Stimulated activated naive CD8-positive, alpha-beta T cell treated with anti-CD3 and anti-CD28 coated beads, Interleukin-15, amount 100 ng/mL, for 72 hours (primary cell): ENCODE data around the gene COL2A1.

Experiments used
- ATAC-seq: fragments of 150-1000 bp; cut with Tn5 transposase; 2 replicates; pipeline ENCODE4 v1.10.0; 2021; ENCODE audit warnings: mild to moderate bottlenecking, moderate library complexity
- DNase-seq, 2 donors: peaks; one replicate each; pipeline ENCODE4 v3.0.0; 2021 to 2022
- H3K27ac Mint-ChIP-seq, 2 donors: one replicate each; pipeline ENCODE4 v1.8.0; 2022; ENCODE audit warnings: mild to moderate bottlenecking in 2 of 2, mixed read lengths in 2 of 2, moderate library complexity in 2 of 2
- H3K27me3 Mint-ChIP-seq: one replicate; pipeline ENCODE4 v1.8.0; 2022; ENCODE audit warnings: mixed read lengths
- H3K4me1 Mint-ChIP-seq: one replicate; pipeline ENCODE4 v1.8.0; 2022; ENCODE audit warnings: mild to moderate bottlenecking, mixed read lengths
- H3K4me3 Mint-ChIP-seq, 2 donors: one replicate each; pipeline ENCODE4 v1.8.0; 2022; ENCODE audit warnings: mild to moderate bottlenecking in 2 of 2, mixed read lengths in 2 of 2, moderate library complexity in 1 of 2
- H3K9me3 Mint-ChIP-seq, 2 donors: one replicate each; pipeline ENCODE4 v1.8.0; 2022; ENCODE audit warnings: mixed read lengths in 2 of 2

COL2A1 gene

DNA sequence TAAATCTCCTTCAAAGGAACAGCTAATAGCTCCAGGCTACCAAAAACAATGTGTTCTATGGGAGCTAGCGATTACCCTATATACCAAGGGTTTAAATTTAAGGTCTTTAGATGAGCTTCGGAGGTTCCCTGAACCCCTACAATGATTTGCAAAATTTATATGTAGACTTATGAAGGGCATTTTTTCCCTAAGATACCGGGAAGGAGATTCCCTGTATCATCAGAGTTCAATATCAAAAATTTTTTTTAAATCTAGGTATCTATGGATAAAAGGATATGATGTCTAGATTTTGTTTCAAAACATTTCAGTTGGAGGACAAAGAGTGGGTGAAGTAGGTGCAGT is 17.9 kb upstream of the COL2A1 start:
- no peak overlapping the region for H3K4me3 Mint-ChIP-seq
- DNase-seq (no peak), ATAC-seq (no peak)
- H3K9me3 Mint-ChIP-seq = no peaks in the 10 kb centered on the region
- no peak overlapping the region for H3K27ac Mint-ChIP-seq
- H3K4me1 Mint-ChIP-seq = no peaks in the 10 kb centered on the region
- peaks cover 55% of the 10 kb centered on the region for H3K27me3 Mint-ChIP-seq

DNA sequence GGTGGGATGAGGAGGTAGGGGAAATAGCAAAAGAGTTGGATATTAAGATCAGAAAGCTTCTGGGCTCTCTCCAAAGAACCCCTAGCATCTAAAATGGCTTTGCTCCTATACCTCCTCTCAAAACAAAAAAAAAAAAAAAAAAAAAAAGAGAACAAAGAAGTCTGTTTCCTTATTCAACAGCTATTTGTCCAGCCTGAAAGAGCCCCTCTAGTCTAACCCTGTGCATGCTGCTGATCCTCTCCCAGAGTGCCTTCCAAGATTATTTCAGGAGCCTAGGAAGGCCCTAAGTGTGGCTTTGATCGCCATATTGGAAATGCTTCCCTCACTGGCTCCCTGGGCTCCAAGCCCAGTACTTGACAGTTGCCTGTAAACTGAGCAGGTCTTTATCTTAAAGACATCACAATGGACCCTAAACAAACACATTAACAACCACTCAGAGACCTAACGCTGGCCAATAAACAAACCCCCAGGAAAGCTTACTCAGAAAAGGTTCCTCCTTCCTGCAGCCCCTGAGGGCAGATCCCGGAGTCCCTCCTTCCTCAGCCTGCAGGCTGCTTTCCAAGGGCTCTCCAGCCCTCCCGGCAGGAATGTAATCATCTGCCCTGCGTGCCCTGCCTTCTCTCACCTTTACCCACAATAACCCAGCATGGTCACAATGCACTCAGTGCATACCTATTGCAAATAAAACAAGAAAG is 17.4 kb upstream of the COL2A1 start:
- peaks cover 59% of the 10 kb centered on the region for H3K27me3 Mint-ChIP-seq

DNA sequence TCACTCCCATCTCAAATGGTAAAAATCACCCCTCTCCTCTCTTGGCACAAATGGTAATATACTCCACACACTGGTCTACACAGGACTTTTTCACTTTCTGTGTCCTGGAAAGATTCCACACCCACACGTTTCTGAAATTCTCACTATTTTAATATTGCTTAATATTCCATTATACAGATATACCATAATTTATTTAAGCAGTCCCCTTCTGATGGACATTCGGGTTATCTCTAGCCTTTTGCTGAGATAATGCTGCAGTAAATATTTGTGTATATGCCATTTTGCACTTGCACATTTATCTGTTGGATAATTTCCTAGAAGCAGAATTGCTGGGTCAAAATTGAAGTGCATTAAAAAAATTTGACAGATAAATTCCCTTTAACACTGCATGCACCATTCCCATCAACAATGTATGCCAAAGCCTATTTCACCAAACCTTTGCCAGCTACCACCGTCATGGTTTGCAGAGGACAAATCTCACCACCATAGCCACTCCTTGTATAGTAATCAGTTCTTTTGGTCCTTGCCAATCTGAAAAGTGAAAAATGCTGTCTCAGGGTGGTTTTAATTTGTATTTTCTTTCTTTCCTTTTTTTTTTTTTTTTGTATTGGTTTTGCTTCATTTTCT is 15.5 kb upstream of the COL2A1 start:
- DNase-seq (no peak), ATAC-seq (no peak)
- Mint-ChIP-seq H3K9me3 (no peaks in the 10 kb centered on the region), H3K27me3 (peaks cover 71% of the 10 kb centered on the region), H3K4me1 (no peaks in the 10 kb centered on the region), H3K4me3 (no peak overlapping the region), H3K27ac (no peak overlapping the region)

More for the DNA sequence above, 17.4 kb upstream of the COL2A1 start:
- Mint-ChIP-seq H3K4me3 (no peak overlapping the region), H3K4me1 (no peaks in the 10 kb centered on the region), H3K27ac (no peak overlapping the region), H3K9me3 (no peaks in the 10 kb centered on the region)
- no peak for DNase-seq
- no peak for ATAC-seq

DNA sequence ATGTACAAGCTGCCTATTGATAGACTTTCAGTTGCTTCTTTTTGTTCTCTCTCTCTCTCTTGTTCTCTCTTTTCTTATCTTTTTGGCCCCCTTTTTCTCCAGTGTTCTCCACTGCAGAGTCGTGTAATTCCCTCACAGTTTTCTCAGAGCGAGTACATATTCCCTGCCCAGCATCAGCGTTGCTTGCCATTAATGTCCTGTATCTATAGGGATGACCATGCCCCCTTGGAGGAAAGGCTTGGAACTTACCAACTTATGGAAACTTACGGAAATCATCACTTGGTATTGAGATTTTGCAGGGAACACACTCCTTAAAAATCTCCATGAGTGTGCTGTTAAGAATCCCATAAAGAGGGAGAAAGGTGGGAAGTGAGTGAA is 14.3 kb upstream of the COL2A1 start:
- no peaks in the 10 kb centered on the region for H3K9me3 Mint-ChIP-seq
- no peaks in the 10 kb centered on the region for H3K4me1 Mint-ChIP-seq
- peaks cover 72% of the 10 kb centered on the region for H3K27me3 Mint-ChIP-seq
- no peak overlapping the region for H3K27ac Mint-ChIP-seq
- no peak for ATAC-seq
- H3K4me3 Mint-ChIP-seq = no peak overlapping the region
- DNase-seq = no peak

DNA sequence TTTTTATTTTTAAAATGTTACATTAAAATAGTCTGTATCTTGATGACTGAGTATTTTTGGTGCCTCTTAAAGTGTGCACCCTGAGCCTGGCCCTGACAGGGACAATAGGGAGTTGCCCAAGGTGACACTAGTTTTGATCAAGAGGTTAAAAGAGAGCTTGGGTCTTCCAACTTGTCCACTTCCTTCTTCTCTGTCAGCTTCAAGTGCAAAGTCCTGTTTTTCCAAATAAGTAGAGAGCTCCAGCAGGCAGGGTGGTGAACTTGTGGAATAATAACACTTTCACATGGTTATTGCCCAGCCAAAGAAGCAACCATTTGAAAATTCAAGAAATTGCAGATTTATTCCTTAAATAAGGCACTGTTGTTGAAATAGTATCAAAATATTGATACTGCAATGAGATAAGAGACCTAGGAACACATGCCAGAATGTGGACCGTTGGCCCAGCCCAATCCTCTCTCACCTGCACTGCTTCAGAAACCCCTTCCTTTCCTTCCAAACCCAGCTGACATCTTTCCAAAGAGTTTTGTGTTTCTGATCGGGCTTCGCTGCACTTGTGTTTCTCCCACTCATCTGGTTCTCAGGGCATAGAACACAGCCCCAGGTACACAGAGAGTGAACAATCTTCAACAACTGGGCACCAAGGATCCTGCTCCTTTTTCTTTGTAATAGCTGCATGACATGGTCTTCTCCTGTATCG is 13.8 kb upstream of the COL2A1 start:
- ATAC-seq = no peak
- no peak overlapping the region for H3K4me3 Mint-ChIP-seq
- H3K27ac Mint-ChIP-seq = no peak overlapping the region
- no peaks in the 10 kb centered on the region for H3K9me3 Mint-ChIP-seq
- no peaks in the 10 kb centered on the region for H3K4me1 Mint-ChIP-seq
- peaks cover 69% of the 10 kb centered on the region for H3K27me3 Mint-ChIP-seq
- DNase-seq = no peak

DNA sequence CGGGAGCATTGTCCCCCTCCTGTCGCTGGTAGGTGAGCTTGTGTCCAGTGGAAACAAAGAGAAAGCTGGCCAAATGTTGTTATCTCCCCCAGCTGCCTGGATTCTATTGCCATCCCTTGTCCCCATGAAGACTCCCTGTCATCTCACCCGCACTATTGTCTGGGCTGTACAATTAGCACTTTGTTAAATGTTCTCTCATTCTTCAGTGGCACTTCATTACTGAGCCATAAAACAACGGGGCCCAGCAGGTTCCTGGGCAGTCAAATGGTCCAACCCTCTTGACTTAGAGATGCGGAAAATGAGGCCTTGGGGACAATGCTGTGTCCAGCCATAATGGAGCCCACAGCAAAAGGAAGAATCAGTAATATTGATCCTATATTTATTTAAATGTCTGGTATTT is 13.2 kb upstream of the COL2A1 start:
- no peaks in the 10 kb centered on the region for H3K9me3 Mint-ChIP-seq
- H3K4me1 Mint-ChIP-seq = no peaks in the 10 kb centered on the region
- H3K27me3 Mint-ChIP-seq = peaks cover 63% of the 10 kb centered on the region
- DNase-seq (no peak), ATAC-seq (no peak)
- no peak overlapping the region for H3K4me3 Mint-ChIP-seq
- H3K27ac Mint-ChIP-seq = no peak overlapping the region

DNA sequence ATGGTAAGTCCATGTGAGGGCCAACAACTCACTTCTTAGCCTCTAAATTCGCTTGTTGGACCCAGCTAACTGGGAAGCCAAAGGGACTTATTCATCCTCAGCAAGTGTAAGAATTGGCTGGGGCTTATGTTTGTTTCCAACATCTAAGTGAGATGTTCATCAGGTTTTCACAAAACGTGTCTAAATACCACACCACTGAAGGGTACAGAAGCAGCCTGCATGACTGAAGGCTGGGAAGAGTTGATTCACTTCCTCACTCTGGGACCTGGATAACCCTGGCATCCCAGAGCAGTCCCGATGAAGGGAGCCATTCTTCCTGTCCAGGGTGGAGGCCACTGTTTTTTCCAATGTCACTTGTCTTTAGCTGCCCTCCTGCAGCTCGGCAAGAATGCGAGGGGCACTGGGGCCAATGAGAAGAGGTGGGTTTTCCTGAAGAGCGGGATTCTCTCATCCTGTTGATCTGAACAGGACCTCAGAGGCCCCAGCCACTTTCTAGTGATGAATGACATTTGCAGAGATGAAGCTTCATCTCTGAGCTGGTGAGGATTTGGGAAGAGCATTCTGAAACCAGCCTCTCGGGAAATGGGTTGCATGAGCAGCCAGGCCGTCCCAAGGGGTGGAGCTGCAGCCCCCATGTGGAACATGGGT is 12.2 kb upstream of the COL2A1 start:
- DNase-seq (no peak), ATAC-seq (no peak)
- Mint-ChIP-seq H3K4me3 (no peak overlapping the region), H3K4me1 (no peaks in the 10 kb centered on the region), H3K9me3 (no peaks in the 10 kb centered on the region), H3K27ac (no peak overlapping the region), H3K27me3 (peaks cover 54% of the 10 kb centered on the region)

DNA sequence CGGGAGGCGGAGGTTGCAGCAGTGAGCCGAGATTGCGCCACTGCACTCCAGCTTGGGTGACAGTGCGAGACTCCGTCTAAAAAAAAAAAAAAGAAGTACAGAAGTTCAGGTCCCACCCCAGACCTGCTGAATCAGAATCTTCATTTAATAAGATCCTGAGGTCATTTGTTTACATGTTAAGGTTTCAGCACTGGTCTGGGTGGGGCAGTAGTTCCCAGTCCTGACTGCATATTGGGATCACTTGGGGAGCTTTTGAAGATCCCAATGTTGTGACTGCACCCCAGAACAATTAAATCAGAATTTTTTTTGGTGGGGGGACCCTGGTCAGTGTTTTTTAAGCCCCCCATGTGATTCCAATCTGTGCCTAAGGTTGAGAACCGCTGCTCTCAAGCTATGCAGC is 11.7 kb upstream of the COL2A1 start:
- no peak overlapping the region for H3K27ac Mint-ChIP-seq
- no peak overlapping the region for H3K4me3 Mint-ChIP-seq
- no peaks in the 10 kb centered on the region for H3K9me3 Mint-ChIP-seq
- peaks cover 54% of the 10 kb centered on the region for H3K27me3 Mint-ChIP-seq
- ATAC-seq (no peak), DNase-seq (no peak)
- no peaks in the 10 kb centered on the region for H3K4me1 Mint-ChIP-seq

DNA sequence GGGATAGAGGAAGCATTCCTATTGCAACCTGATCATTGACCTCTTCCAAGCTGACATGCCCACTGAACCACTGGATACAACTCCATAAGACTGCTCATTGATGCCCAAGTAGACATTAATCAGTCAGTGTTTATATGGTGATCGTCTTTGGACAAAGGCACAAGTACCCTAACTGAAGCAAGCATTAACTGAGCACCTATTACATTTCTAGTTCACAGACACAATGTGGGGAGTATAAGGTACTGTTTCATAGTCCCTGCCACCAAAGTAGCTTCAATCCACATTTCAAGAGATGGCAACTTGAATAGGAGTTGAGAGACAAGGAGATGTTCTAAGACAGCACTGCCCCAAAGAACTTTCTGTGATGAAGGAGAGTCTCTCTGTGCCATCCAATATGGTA is 10.9 kb upstream of the COL2A1 start:
- DNase-seq = no peak
- no peak for ATAC-seq
- no peak overlapping the region for H3K4me3 Mint-ChIP-seq
- no peaks in the 10 kb centered on the region for H3K4me1 Mint-ChIP-seq
- no peaks in the 10 kb centered on the region for H3K9me3 Mint-ChIP-seq
- peaks cover 62% of the 10 kb centered on the region for H3K27me3 Mint-ChIP-seq
- no peak overlapping the region for H3K27ac Mint-ChIP-seq

DNA sequence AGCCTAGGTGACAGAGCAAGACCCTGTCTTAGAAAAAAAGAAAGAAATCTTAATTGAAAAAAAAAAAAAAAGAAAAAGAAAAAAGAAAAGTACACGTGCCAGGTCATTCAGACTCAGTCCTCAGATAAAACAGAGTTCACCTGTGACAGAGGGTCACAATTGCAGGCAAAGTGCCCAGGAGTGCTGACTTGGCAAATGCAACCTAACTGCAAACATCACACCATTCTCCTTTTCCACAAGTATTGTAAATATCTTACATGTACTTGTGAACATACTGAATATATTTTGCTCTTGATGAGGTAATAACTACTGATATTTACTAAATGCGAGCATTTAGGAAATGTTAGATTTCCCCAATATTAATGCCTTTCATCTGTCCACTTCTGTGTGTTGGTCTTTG is 9.0 kb upstream of the COL2A1 start:
- no peak for ATAC-seq
- Mint-ChIP-seq H3K9me3 (no peaks in the 10 kb centered on the region), H3K27me3 (peaks cover 66% of the 10 kb centered on the region), H3K4me1 (no peaks in the 10 kb centered on the region), H3K27ac (no peak overlapping the region), H3K4me3 (no peak overlapping the region)
- DNase-seq = no peak

DNA sequence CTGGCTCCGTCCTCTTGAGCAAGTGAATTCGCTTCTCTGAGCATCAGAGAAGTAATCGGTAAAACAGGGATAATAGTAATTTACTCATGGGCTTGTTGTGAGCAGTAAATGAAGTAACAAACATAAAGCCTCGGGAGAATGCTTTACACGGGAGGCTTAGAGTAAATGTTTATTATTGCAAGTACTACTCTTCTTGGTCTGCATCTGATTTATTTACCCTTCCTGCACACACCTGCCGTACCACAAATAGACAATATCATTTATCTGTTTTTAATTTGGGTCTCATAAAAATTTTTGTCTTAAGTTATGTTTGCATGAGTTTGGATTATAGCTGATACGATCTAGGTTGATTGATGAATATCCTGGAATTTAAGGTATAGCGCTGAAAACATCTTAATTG is 7.8 kb upstream of the COL2A1 start:
- Mint-ChIP-seq H3K4me1 (no peaks in the 10 kb centered on the region), H3K4me3 (no peak overlapping the region), H3K27ac (no peak overlapping the region), H3K27me3 (peaks cover 68% of the 10 kb centered on the region), H3K9me3 (no peaks in the 10 kb centered on the region)
- ATAC-seq = no peak
- no peak for DNase-seq

DNA sequence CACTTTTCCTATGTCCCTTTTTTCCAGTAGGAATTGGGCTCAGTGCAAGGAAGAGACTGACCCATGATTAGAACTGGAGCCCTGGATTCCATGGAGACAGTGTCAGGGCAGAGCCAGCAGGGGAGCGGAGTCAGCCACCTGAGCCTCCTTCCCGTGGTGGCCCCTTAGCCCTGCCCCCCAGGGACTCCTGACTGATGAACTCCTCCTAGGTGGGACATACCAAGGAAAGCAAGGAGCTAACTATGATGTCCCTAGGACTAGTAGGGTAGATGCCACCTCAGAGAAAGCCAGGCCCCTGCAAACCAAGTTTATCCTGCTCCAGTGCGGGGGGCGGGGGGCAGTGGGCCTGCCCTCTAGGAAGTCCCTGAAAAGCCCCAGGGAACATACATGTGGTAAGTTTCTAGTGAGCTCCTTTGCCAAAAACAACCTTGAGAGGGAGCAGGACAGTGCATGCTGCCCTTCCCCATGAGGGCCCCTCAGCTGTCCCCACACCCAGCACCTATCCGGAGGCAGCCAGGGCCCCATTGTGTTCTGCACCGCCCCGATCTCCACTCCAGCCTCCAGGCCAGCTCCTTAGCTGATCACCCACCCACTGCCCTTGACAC is 6.2 kb upstream of the COL2A1 start:
- no peak for ATAC-seq
- Mint-ChIP-seq H3K27ac (no peak overlapping the region), H3K27me3 (peaks cover 69% of the 10 kb centered on the region), H3K4me3 (no peak overlapping the region), H3K4me1 (peaks cover 3% of the 10 kb centered on the region), H3K9me3 (no peaks in the 10 kb centered on the region)
- no peak for DNase-seq

DNA sequence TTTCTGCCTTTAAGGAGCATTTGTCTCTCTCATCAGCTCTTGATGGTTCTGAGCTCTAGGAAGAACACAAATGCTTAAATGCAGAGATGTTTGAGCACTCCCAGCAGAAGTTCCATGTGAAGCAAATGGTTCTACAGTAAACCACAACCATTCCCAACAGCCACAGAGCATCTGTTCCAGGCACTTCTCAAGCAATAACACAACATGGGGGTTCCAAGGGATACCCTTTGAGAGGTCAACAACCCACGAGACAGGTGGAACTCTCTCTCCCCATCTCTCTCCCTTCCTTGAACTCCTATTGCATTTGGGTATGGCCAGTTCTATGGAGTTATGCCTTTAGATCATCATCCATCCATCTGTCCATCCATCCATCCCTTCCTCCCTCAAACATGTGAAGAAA is 5.2 kb upstream of the COL2A1 start:
- H3K27me3 Mint-ChIP-seq = peaks cover 71% of the 10 kb centered on the region

DNA sequence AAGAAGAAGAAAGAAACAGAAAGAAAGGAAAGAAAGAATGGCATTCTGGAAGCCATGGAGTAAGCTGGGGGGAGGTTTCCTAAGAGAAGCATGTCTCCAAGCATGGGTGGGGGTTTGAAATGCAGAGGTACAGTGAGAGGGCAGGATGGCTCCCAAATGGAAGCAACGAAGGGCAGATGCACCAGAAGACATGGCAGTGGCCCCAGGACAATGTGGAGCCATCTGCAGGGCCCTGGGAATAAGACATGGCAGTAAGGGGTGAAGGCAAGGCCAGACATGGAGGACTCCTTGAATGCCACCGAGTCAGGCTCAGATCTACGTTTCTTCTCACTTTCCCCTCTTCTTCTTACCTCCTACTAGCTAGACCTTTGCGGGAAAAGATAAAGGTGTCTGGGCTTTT is 4.7 kb upstream of the COL2A1 start:
- no peak for DNase-seq
- peaks cover 12% of the 10 kb centered on the region for H3K4me1 Mint-ChIP-seq
- peaks cover 77% of the 10 kb centered on the region for H3K27me3 Mint-ChIP-seq
- no peaks in the 10 kb centered on the region for H3K9me3 Mint-ChIP-seq
- no peak for ATAC-seq
- no peak overlapping the region for H3K27ac Mint-ChIP-seq
- no peak overlapping the region for H3K4me3 Mint-ChIP-seq

More for the DNA sequence above, 5.2 kb upstream of the COL2A1 start:
- H3K9me3 Mint-ChIP-seq = no peaks in the 10 kb centered on the region
- H3K4me3 Mint-ChIP-seq = no peak overlapping the region
- DNase-seq (no peak), ATAC-seq (no peak)
- peaks cover 11% of the 10 kb centered on the region for H3K4me1 Mint-ChIP-seq
- no peak overlapping the region for H3K27ac Mint-ChIP-seq

DNA sequence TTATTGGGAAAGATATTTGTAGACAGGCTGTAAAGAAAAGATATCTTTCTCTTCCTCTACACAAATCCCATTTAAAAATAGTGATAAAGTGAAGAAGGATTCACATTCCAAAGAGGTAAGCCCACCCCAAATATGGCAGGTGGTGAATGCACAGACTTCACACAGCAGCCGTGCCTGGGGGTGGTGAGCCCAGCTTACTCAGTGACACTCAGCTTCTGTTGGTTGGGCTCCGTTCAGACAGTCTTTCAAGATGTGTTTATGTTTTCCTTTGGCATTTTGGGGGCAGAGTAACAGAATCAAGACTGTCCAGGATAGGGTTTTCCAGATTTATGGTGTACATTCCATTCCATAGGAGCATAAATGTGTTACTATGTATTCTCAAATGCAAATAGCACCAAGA is 4.1 kb upstream of the COL2A1 start:
- Mint-ChIP-seq H3K4me1 (peaks cover 18% of the 10 kb centered on the region), H3K27ac (no peak overlapping the region)

DNA sequence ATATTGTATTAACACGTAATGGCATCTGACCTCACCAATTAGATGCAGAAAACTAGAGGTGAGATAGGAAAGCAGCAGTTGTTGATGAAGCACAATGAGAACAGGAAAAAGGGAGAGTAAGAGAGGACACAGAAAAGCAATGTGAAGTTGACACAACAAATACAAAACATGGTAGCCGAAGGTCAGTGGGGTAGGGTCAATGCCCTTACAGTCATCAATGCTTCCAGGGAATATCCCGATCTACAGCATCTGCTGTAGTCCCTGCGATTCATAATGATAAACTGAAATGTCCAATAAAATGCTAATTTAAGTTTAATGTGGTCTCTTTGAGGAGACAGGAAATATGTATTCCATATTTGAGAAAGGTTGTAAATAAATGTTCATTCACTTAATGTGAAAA is 2.9 kb upstream of the COL2A1 start:
- H3K9me3 Mint-ChIP-seq = no peaks in the 10 kb centered on the region
- H3K4me1 Mint-ChIP-seq = peaks cover 29% of the 10 kb centered on the region
- H3K4me3 Mint-ChIP-seq = no peak overlapping the region
- H3K27ac Mint-ChIP-seq = no peak overlapping the region
- peaks cover 94% of the 10 kb centered on the region for H3K27me3 Mint-ChIP-seq
- ATAC-seq (no peak), DNase-seq (no peak)

More for the DNA sequence above, 4.1 kb upstream of the COL2A1 start:
- H3K27me3 Mint-ChIP-seq = peaks cover 83% of the 10 kb centered on the region
- no peaks in the 10 kb centered on the region for H3K9me3 Mint-ChIP-seq
- H3K4me3 Mint-ChIP-seq = no peak overlapping the region
- ATAC-seq (no peak), DNase-seq (no peak)
